ENCODE measurements around the gene PPFIBP1.

GRCh38 chr12:27534765-27535161 is 10.8 kb downstream of the PPFIBP1 start:
- TF ChIP-seq CTCF (IDR thresholded peaks at IDR 0.05) = no peak
- TF ChIP-seq POLR2AphosphoS5 (IDR thresholded peaks at IDR 0.05) = no peak
- no peak for TF ChIP-seq POLR2A (IDR thresholded peaks at IDR 0.05)

Measured in upper lobe of left lung (tissue), 4 donors.